BE2C (cell line): Measurements from ENCODE around the gene ITGB2.

Source experiments
- DNase-seq: peaks from one replicate; pipeline ENCODE4 v3.0.0-alpha.2; 2020
- H3K27me3 ChIP-seq: fragments of 250-450 bp; sonication (Bioruptor Pico); 2 replicates; pipeline ENCODE4 v1.5.1; 2020; ENCODE audit warnings: mild to moderate bottlenecking
- H3K36me3 ChIP-seq: fragments of 250-450 bp; sonication (Bioruptor Pico); 2 replicates; pipeline ENCODE4 v1.5.1; 2020; ENCODE audit warnings: mild to moderate bottlenecking
- H3K4me1 ChIP-seq: fragments of 250-450 bp; sonication (Bioruptor Pico); 2 replicates; pipeline ENCODE4 v1.5.1; 2020
- H3K4me3 ChIP-seq: 2 replicates; pipeline ENCODE4 v1.5.1; 2011; ENCODE audit warnings: low read depth, low read length
- H3K9me3 ChIP-seq: fragments of 250-450 bp; sonication (Bioruptor Pico); 2 replicates; pipeline ENCODE4 v1.5.1; 2020
- CTCF ChIP-seq: IDR thresholded peaks from 2 replicates; pipeline ENCODE4 v1.5.1; 2012; ENCODE audit warnings: mild to moderate bottlenecking, low read depth, low read length

The ITGB2 gene

GRCh38 chr21:44857127-44857892 is 63.4 kb downstream of the ITGB2 start:
- H3K36me3 ChIP-seq, result peaks cover 63% of the 10 kb centered on the region
- no peak for TF ChIP-seq CTCF
- no peaks in the 10 kb centered on the region for H3K27me3 ChIP-seq
- DNase-seq, result no peak
- no peak overlapping the region for H3K4me3 ChIP-seq
- H3K4me1 ChIP-seq, result no peaks in the 10 kb centered on the region
- no peaks in the 10 kb centered on the region for H3K9me3 ChIP-seq

GRCh38 chr21:44856131-44856530 is 64.6 kb downstream of the ITGB2 start:
- H3K27me3 ChIP-seq, result no peaks in the 10 kb centered on the region
- no peaks in the 10 kb centered on the region for H3K4me1 ChIP-seq
- no peaks in the 10 kb centered on the region for H3K9me3 ChIP-seq
- H3K36me3 ChIP-seq, result peaks cover 63% of the 10 kb centered on the region
- TF ChIP-seq CTCF, result no peak
- no peak for DNase-seq
- H3K4me3 ChIP-seq, result no peak overlapping the region

- Histone ChIP-seq H3K4me1 (no peaks in the 10 kb centered on the region), H3K9me3 (no peaks in the 10 kb centered on the region), H3K4me3 (no peak overlapping the region), H3K27me3 (no peaks in the 10 kb centered on the region), H3K36me3 (peaks cover 65% of the 10 kb centered on the region)
- DNase-seq, result no peak
- no peak for TF ChIP-seq CTCF
Measured at GRCh38 chr21:44855572-44855971, 65.1 kb downstream of the ITGB2 start.

- no peak for TF ChIP-seq CTCF
- no peak for DNase-seq
- Histone ChIP-seq H3K4me1 (no peaks in the 10 kb centered on the region), H3K27me3 (no peaks in the 10 kb centered on the region), H3K36me3 (peaks cover 68% of the 10 kb centered on the region), H3K9me3 (no peaks in the 10 kb centered on the region), H3K4me3 (no peak overlapping the region)
Measured at GRCh38 chr21:44854664-44855446, 65.8 kb downstream of the ITGB2 start.

- Histone ChIP-seq H3K9me3 (no peaks in the 10 kb centered on the region), H3K27me3 (no peaks in the 10 kb centered on the region), H3K4me1 (no peaks in the 10 kb centered on the region), H3K4me3 (no peak overlapping the region), H3K36me3 (peaks cover 70% of the 10 kb centered on the region)
- no peak for TF ChIP-seq CTCF
- DNase-seq, result no peak
Measured at GRCh38 chr21:44854391-44854663, 66.4 kb downstream of the ITGB2 start.
